Astrocyte (in vitro differentiated cells and primary cell): Measurements from ENCODE around the gene STON1. TPM values are rescaled to one million over a fixed set of nuclear protein-coding genes. Genes with fewer than 3 reads are reported as not detected.

ENCODE experiments used
- DNase-seq: peaks from one replicate; pipeline ENCODE4 v3.0.0-alpha.2; 2010; ENCODE audit warnings: low read depth
- FAIRE-seq: peaks from 2 replicates; lab custom pipeline; 2011; peaks lifted over from hg19 to GRCh38; lab: Jason Lieb, UNC
- H2AFZ ChIP-seq: 2 replicates; pipeline ENCODE4 v1.6.0; 2012; ENCODE audit warnings: low read depth, low read length, inconsistent platforms
- H3K27ac ChIP-seq: 2 replicates; pipeline ENCODE4 v1.5.1; 2011; ENCODE audit warnings: low read depth, low read length, inconsistent platforms
- H3K27me3 ChIP-seq: 2 replicates; pipeline ENCODE4 v1.6.0; 2011; ENCODE audit warnings: low read length, inconsistent platforms; ENCODE audit not compliant: insufficient read depth
- H3K36me3 ChIP-seq: 2 replicates; pipeline ENCODE4 v1.5.1; 2011; ENCODE audit warnings: low read length, inconsistent platforms; ENCODE audit not compliant: insufficient read depth
- H3K4me1 ChIP-seq: 2 replicates; pipeline ENCODE4 v1.5.1; 2011; ENCODE audit warnings: low read length, inconsistent platforms; ENCODE audit not compliant: insufficient read depth
- H3K4me2 ChIP-seq: 2 replicates; pipeline ENCODE4 v1.6.0; 2012; ENCODE audit warnings: low read length, inconsistent platforms
- H3K4me3 ChIP-seq: 2 replicates; pipeline ENCODE4 v1.5.1; 2011; ENCODE audit warnings: low read depth, mild to moderate bottlenecking, low read length, inconsistent platforms; ENCODE audit not compliant: insufficient read depth
- H3K79me2 ChIP-seq: 2 replicates; pipeline ENCODE4 v1.6.0; 2012; ENCODE audit warnings: mild to moderate bottlenecking, low read length, inconsistent platforms; ENCODE audit not compliant: insufficient read depth
- H3K9ac ChIP-seq: 2 replicates; pipeline ENCODE4 v1.6.0; 2012; ENCODE audit warnings: mild to moderate bottlenecking, low read length, inconsistent platforms
- H3K9me3 ChIP-seq: 2 replicates; pipeline ENCODE4 v1.5.1; 2012; ENCODE audit warnings: low read depth, mild to moderate bottlenecking, low read length, inconsistent platforms; ENCODE audit not compliant: insufficient read depth
- H4K20me1 ChIP-seq: 2 replicates; pipeline ENCODE4 v1.6.0; 2012; ENCODE audit warnings: low read length, inconsistent platforms; ENCODE audit not compliant: insufficient read depth
- H3K27ac Mint-ChIP-seq: one replicate; pipeline ENCODE4 v1.8.0; 2021; ENCODE audit warnings: mild to moderate bottlenecking, mixed read lengths; ENCODE audit not compliant: unreplicated experiment
- H3K27me3 Mint-ChIP-seq: one replicate; pipeline ENCODE4 v1.8.0; 2021; ENCODE audit warnings: low read depth, mixed read lengths; ENCODE audit not compliant: unreplicated experiment
- H3K36me3 Mint-ChIP-seq: one replicate; pipeline ENCODE4 v1.8.0; 2021; ENCODE audit warnings: low read depth, mixed read lengths; ENCODE audit not compliant: unreplicated experiment
- H3K4me1 Mint-ChIP-seq: one replicate; pipeline ENCODE4 v1.8.0; 2021; ENCODE audit warnings: low read depth, mixed read lengths; ENCODE audit not compliant: unreplicated experiment
- H3K4me3 Mint-ChIP-seq: one replicate; pipeline ENCODE4 v1.8.0; 2021; ENCODE audit warnings: mild to moderate bottlenecking, moderate library complexity, mixed read lengths; ENCODE audit not compliant: unreplicated experiment
- H3K9me3 Mint-ChIP-seq: one replicate; pipeline ENCODE4 v1.8.0; 2021; ENCODE audit warnings: mild to moderate bottlenecking, mixed read lengths; ENCODE audit not compliant: unreplicated experiment
- CTCF ChIP-seq: IDR thresholded peaks from 2 replicates; pipeline ENCODE4 v1.5.1; 2011; ENCODE audit warnings: low read depth, mild to moderate bottlenecking, inconsistent platforms, low read length, moderate library complexity; ENCODE audit not compliant: insufficient read depth
- EZH2 ChIP-seq: IDR thresholded peaks from 2 replicates; pipeline ENCODE4 v1.6.1; 2012; ENCODE audit warnings: mild to moderate bottlenecking, low read length, inconsistent platforms; ENCODE audit not compliant: insufficient read depth
- total RNA-seq: library from RNA; stranded (reverse); gene quantifications from 2 replicates; pipeline ENCODE4 v1.2.1, GENCODE V29; 2021

Gene STON1
- total RNA-seq, 1 donor from 2014 or later, result 7.3 TPM

- Histone ChIP-seq H3K9me3 (no peaks in the 10 kb centered on the region), H3K4me1 (no peaks in the 10 kb centered on the region), H2AFZ (no peak overlapping the region), H3K9ac (no peak overlapping the region), H3K27ac (no peak overlapping the region), H3K27me3 (no peaks in the 10 kb centered on the region), H3K4me2 (no peak overlapping the region), H3K36me3 (no peaks in the 10 kb centered on the region), H4K20me1 (no peaks in the 10 kb centered on the region), H3K4me3 (no peak overlapping the region), H3K79me2 (no peaks in the 10 kb centered on the region)
- Mint-ChIP-seq H3K36me3 (peaks cover 15% of the 10 kb centered on the region), H3K27ac (peak overlapping the region; percentile 23), H3K27me3 (no peaks in the 10 kb centered on the region), H3K4me1 (no peaks in the 10 kb centered on the region), H3K4me3 (no peak overlapping the region), H3K9me3 (no peaks in the 10 kb centered on the region)
- FAIRE-seq (no peak), DNase-seq (no peak)
- TF ChIP-seq EZH2, result no peak
- TF ChIP-seq CTCF, result no peak
Measured at GRCh38 chr2:48560546-48561209, 30.7 kb downstream of the STON1 start.

- no peak overlapping the region for H3K4me3 ChIP-seq
- H3K27me3 ChIP-seq, result no peaks in the 10 kb centered on the region
- no peaks in the 10 kb centered on the region for H3K36me3 ChIP-seq
- Mint-ChIP-seq H3K36me3 (peaks cover 17% of the 10 kb centered on the region), H3K4me3 (no peak overlapping the region), H3K9me3 (no peaks in the 10 kb centered on the region), H3K27me3 (no peaks in the 10 kb centered on the region), H3K27ac (no peak overlapping the region), H3K4me1 (no peaks in the 10 kb centered on the region)
- H4K20me1 ChIP-seq, result no peaks in the 10 kb centered on the region
- DNase-seq (no peak), FAIRE-seq (no peak)
- no peak overlapping the region for H3K4me2 ChIP-seq
- H3K79me2 ChIP-seq, result no peaks in the 10 kb centered on the region
- H3K9ac ChIP-seq, result no peak overlapping the region
- TF ChIP-seq CTCF, result no peak
- TF ChIP-seq EZH2, result no peak
- H2AFZ ChIP-seq, result no peak overlapping the region
- no peaks in the 10 kb centered on the region for H3K9me3 ChIP-seq
- no peaks in the 10 kb centered on the region for H3K4me1 ChIP-seq
- no peak overlapping the region for H3K27ac ChIP-seq
Measured at GRCh38 chr2:48562281-48562680, 32.3 kb downstream of the STON1 start.

- Mint-ChIP-seq H3K4me3 (no peak overlapping the region), H3K9me3 (no peaks in the 10 kb centered on the region), H3K27me3 (no peaks in the 10 kb centered on the region), H3K27ac (no peak overlapping the region), H3K36me3 (peaks cover 8% of the 10 kb centered on the region), H3K4me1 (peaks cover 3% of the 10 kb centered on the region)
- TF ChIP-seq EZH2, result no peak
- TF ChIP-seq CTCF, result peak; percentile 33
- H4K20me1 ChIP-seq, result no peaks in the 10 kb centered on the region
- no peak overlapping the region for H3K4me2 ChIP-seq
- H3K36me3 ChIP-seq, result no peaks in the 10 kb centered on the region
- DNase-seq (peak; percentile 23), FAIRE-seq (no peak)
- no peak overlapping the region for H3K4me3 ChIP-seq
- H3K27me3 ChIP-seq, result no peaks in the 10 kb centered on the region
- no peaks in the 10 kb centered on the region for H3K9me3 ChIP-seq
- H3K4me1 ChIP-seq, result no peaks in the 10 kb centered on the region
- no peak overlapping the region for H2AFZ ChIP-seq
- H3K79me2 ChIP-seq, result no peaks in the 10 kb centered on the region
- no peak overlapping the region for H3K27ac ChIP-seq
- no peak overlapping the region for H3K9ac ChIP-seq
Measured at GRCh38 chr2:48566592-48567310, 36.8 kb downstream of the STON1 start.
